NCI-H1048 (cell line): ENCODE results near the gene WFDC2.

Experiments used
- DNase-seq: peaks from one replicate; lab custom pipeline; 2025; lab: John Stamatoyannopoulos, UW

WFDC2 gene

DNA sequence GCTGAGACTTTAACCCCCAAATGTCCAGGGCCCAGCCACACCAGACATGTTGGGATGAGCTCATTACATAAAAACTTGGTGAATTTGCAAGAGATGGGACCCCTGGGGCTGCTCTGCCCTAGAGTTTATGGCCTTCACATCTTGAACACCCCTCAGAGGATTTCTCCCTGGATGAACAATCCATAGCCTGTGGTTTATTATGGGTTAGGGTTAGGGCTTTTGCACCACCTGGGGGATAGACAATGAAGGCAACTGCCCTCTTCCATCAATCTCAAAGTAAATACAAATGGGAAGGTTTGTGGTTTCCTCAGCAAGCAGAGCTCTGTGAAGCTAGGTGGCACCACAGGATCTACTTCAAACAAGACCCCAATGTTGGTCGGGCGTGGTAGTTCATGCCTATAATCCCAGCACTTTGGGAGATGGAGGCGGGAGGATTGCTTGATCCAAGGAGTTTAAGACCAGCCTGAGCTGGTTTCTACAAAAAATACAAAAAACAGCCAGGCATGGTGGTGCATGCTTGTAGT is 28.5 kb downstream of the WFDC2 start:
- no peak for DNase-seq

DNA sequence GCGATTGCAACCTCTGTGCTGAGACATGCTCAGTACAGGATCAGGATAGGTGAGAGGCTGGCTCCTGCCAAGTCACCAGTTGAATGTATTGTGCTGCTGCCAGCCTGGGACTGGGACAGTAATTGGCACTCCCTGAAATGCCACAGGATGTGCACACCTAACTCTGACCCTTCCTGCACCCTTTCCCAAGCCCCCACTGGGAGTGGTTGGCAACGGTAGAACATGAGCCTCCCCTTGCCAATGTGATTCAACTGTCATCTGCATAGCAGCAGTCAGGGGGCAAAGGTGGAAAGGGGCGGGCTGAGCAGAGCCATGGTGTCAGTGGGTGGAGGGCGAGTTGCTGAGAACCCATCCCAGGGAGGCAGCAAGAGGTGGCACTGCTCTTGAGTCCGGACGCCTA is 30.5 kb downstream of the WFDC2 start:
- no peak for DNase-seq

DNA sequence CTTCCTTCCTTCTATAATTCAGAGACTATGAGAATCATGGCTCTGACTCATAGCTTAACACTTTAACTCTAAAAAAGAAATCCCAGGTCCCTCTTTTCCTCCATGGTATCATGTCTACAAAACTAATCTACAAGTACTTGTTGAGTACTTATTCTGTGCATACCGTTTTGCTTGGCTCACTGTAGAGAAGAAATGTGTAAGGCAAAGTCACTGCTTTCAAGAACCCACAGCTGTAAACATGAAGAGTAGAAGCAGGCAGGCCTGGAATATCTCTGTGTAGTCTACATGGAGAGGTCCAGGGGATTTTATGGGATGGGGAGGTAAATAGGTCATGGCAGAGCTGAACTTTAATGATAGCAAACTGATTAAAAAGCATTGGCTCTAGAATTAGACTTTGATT is 32.0 kb downstream of the WFDC2 start:
- no peak for DNase-seq

DNA sequence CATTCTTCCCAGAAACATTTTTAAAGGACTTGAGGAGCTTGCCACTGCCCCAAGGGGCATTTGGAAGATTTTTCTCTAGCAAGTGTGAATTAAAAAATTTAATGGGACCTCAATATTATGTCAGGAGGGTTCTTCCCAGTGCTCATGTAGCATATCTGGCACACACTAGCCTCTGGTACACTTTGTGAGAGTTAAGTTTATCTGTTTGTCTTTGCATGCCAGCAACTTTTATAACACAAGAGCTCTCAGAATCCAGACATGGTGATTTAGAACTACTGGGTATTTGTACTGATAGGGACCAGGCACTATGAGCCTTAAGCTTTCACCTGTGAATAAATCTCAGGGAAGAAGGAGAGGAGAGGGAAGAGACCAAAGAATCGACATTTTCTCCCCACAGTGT is 33.0 kb downstream of the WFDC2 start:
- no peak for DNase-seq

DNA sequence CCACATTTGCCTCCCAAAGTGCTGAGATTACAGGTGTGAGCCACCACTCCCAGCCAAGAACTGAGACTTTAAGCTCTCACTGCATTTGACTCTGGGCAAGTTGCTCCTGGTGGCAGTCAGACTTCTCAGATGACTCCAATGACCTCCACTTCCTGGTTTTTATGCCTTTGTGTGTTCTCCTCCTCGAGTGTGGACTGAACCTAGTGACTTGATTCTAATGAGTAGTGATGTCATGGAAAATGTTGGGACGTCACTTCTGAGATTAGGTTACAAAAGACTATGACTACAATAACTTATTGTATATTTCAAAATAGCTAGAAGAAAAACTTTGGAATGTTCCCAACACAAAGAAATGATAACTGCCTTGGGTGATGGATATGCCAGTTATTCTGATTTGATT is 33.9 kb downstream of the WFDC2 start:
- DNase-seq: no peak

DNA sequence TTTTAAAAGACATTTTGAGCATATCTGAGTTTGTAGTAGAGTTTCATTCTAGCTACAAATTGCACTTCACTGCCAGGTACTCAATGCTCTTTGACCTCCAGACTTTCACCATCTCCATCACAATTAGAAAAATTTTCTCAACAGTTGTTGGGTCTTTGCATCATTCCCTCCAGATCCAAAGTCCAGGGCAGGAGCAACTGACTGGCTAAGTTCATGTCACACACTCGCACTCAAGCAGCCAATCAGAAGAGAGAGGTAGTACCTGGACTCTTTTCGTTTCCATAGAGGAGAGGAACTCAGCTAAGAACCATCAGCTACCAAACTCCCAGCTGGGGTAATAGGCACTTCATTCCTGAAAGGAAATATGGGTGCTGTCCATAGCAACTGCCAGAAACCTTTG is 36.8 kb downstream of the WFDC2 start:
- no peak for DNase-seq

DNA sequence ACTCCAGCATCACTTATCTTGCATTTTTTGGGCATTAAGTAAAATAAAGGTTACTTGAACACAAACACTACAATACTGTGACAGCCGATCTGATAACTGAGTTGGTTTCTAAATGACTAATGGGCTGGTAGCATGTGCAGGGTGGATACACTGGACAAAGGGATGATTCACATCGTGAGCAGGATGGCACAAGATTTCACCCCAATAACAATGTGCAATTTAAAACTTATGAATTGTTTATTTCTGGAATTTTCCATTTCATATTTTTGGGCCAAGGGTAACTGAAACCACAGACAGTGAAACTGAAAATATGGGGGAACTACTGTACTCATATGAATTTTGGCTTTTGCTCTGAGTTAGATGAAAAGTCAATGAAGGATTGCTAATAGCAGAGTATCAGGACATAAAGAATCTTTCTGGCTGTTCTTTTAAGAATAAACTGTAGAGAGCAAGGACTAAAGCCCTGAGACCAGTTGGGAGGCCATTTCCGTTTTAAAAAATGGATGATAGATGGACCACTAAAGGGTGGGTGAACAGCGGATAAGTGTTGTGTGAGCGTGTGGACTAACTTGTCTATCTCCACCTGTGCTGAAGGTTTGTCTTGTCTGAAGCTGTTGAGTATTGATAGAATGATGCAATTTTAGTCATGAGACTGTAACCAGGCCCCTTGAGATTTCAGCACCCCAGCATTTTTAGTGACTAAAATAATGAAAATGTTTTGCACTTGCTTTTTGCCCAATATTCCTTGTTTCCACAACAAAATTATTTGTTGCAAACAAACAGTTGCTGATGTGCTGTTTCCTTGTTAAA is 37.7 kb downstream of the WFDC2 start:
- no peak for DNase-seq

DNA sequence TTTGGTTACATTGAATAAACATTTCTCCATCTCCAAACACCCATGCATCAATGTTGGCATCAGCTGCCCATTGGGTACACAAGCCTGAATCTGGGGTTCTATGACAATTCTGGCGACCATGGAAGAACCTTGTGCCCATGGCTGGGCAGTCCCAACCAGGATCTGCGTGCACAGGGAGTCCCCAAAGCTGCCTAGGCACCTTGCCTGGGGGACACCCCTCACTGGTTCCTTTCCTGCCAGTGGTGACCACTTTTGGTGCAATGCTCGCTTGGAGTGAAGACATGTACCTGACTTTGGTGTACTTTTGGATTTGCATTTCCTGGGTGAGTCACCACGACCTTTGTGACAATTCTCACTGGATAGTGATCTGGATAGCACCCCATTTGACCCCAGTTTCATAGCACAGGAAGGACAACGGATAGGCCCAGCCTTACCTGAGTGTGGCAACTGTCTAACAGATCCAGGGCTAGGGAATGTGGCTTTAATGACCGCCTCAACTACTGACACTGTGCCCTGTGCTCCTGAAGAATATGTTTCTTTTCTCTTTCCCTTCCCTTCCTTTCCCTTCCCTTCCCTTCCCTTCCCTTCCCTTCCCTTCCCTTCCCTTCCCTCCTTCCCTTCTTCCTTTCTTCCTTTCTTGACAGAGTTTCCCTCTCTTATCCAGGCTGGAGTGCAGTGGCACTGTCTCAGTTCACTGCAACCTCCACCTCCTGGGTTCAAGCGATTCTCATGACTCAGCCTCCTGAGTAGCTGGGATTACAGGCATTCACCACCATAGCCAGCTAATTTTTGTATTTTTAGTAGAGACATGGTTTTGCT is 38.7 kb downstream of the WFDC2 start:
- DNase-seq: no peak

DNA sequence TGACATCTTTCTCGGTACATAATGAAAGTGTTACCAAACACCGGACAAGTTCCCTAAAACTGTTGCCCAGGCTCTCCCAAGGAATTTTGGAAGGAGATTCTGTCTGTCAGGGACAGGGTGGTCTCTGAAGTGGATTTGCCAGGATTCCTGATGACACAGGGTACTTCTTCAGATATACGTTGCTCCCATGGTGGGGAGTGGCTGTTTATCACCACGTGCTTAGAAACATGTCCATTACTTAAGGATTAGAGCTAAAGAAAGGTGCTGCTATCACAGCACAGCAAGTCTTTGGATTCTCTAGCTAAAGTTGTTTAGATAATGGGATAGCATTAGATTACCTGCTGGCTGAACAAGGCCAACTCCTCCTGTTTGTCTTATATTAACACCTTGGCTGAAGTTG is 39.5 kb downstream of the WFDC2 start:
- no peak for DNase-seq

DNA sequence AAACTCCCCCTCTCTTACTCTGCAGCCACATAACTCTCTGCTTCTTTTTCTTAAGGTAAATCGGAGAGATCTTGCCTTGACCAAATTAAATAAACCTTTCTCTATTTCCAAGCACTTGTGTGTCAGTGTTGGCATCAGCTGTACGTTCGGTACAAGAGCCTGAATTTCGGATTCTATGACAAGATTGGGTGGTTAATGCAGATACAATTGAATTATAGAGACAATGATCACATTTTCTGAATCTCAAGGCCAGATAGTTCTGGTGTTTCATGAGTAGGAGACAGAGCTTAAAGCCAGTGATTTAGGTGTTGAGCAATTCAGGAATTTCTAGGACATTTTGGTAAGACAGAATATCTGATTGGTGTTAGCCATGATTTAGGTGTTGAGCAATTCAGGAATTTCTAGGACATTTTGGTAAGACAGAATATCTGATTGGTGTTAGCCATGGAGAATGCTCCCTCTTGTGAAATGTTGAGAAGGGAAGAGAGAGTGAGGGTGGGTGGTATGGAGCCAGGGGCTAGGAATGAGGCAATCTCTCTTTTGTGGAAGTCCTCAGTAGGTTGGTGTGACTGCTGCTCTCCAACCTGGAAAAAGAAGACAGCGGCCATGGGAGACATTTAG is 40.8 kb downstream of the WFDC2 start:
- no peak for DNase-seq

DNA sequence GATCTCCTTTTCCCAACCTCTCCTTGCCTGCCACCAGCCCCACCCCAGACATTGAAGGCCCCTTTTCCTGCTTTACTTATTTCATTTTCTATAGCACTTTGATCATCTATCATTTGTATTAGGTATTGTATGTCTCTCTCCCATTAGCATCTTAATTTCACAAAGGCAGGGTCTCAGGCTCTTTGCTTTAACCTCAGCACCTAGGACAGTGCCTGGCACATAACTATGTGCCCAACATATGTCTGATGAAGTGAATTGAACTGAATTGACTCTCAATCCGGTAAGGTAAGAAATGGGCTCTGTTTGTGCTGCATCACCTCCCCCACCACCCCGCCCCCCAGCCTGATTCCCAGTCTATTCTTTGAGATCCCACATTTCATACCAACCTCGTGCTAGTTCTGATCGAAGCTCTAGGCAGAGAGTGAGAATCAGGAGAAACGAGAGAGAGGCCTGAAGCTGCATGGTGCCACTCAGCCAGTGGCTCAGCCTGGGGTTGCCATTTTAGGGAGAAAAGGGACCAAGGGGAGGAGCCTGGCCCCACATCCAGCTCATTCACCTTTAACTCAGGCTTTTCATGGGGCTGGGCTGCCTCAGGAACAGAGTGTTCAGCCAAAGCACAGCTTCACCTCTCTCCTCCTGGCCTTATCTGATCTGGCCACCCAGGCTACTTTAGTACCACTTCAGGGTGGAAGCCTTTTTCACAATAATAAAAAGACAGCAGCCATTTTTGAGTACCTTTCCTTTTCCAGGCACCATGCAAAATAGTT is 45.8 kb downstream of the WFDC2 start, which contains the start of gene SPINT3:
Gene SPINT3 (minus strand): TSS at position 476 of the 767 bp plus-strand sequence. CDS start 14 bp downstream, at position 462.
- DNase-seq: no peak

DNA sequence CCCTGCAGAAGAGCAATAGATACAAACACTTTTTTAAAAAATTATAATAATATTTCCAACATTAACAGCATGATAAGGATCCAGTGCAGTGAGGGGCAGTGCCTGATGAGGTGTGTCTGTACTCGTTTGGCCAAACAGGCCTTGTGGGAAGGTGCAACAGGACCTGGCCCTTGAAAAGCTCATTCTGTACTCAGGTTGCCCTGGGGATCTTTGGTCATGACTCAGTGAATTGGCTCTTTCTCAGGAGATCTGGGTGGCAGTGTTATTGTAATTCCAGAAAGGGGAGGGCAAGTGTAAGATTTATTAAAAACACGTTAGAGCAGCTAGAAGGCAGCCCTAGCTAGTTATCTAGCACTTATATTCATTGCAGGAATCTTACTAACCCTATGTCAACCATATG is 48.7 kb downstream of the WFDC2 start:
- DNase-seq: no peak

DNA sequence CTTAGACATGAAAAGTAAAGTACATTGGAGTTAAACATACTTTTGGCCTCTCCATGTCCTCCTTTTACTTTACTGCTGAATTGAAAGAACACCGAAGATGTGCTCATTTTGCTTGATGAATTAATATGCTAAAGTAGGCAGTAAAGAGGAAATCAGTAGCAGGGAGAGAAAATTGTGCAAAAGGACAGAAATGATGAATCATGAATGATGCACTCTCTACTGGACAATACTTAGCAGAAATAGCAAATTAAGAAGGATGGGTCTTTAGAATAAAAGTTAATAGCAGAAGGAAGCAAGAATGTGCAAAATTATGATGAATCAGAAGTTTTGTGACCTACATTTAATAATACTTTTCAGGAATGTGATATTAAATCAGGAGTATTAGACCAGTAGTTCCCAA is 54.3 kb downstream of the WFDC2 start:
- DNase-seq: no peak

DNA sequence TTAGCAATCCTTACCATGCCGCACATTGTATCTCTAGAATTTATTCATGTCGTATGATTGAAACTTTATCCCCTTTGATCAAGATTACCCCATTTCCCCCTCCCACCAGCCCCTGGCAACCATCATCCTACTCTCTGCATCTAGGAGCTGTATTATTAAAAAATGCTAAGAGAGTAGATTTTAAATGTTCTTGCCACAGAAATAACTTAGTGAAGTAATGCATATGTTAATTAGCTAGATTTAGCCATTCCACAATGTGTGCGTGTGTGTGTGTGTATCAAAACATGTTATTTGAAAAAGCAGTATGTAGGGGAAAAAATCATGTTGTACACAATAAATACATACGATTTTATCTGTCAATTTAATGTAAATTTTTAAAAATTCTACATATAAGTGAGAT is 57.7 kb downstream of the WFDC2 start:
- DNase-seq: no peak
